Neuronal stem cell (in vitro differentiated cells): Measurements from ENCODE around the gene OR4K5. TPM values are rescaled to one million over a fixed set of nuclear protein-coding genes. Genes with fewer than 3 reads are reported as not detected.

Source experiments
- DNase-seq: peaks from one replicate; pipeline ENCODE4 v3.0.0-alpha.2; 2013; ENCODE audit warnings: low spot score
- H2AFZ ChIP-seq: one replicate; pipeline ENCODE4 v1.6.1; 2013; ENCODE audit warnings: mild to moderate bottlenecking, low read length, inconsistent platforms
- H2AK5ac ChIP-seq: 2 replicates; pipeline ENCODE4 v1.6.1; 2013; ENCODE audit warnings: low read depth, mild to moderate bottlenecking, inconsistent platforms, low read length, moderate library complexity, mixed read lengths
- H2BK120ac ChIP-seq: 2 replicates; pipeline ENCODE4 v1.6.1; 2013; ENCODE audit warnings: low read depth, mild to moderate bottlenecking, inconsistent platforms, low read length, moderate library complexity, mixed read lengths
- H2BK12ac ChIP-seq: one replicate; pipeline ENCODE4 v1.6.1; 2013; ENCODE audit warnings: low read length, inconsistent platforms
- H2BK15ac ChIP-seq: 2 replicates; pipeline ENCODE4 v1.6.1; 2013; ENCODE audit warnings: mild to moderate bottlenecking, low read length, inconsistent platforms, mixed read lengths
- H2BK5ac ChIP-seq: one replicate; pipeline ENCODE4 v1.6.1; 2013; ENCODE audit warnings: inconsistent platforms, mild to moderate bottlenecking, low read length, moderate library complexity
- H3K14ac ChIP-seq: one replicate; pipeline ENCODE4 v1.6.1; 2013; ENCODE audit warnings: low read length, inconsistent platforms
- H3K18ac ChIP-seq: 2 replicates; pipeline ENCODE4 v1.6.1; 2013; ENCODE audit warnings: low read length, inconsistent platforms
- H3K23ac ChIP-seq: 2 replicates; pipeline ENCODE4 v1.6.1; 2013; ENCODE audit warnings: low read depth, mild to moderate bottlenecking, mixed read lengths, low read length, inconsistent platforms; ENCODE audit not compliant: poor library complexity
- H3K27ac ChIP-seq: replicated peaks from 3 replicates; pipeline ENCODE4 v1.5.1; 2013; ENCODE audit warnings: low read length, inconsistent platforms
- H3K27me3 ChIP-seq, 3 experiments: 2 replicates each; pipeline ENCODE4 v1.6.1; 2013; ENCODE audit warnings: low read length in 3 of 3, mild to moderate bottlenecking in 2 of 3, inconsistent platforms in 1 of 3, low read depth in 1 of 3, mixed read lengths in 1 of 3, moderate library complexity in 1 of 3; ENCODE audit not compliant: control insufficient read depth in 3 of 3, insufficient read depth in 3 of 3
- H3K36me3 ChIP-seq, 2 donors: replicated peaks in 1 of 2; 2 replicates each; pipeline ENCODE4 v1.6.1; 2013; ENCODE audit warnings: low read length in 2 of 2; ENCODE audit not compliant: control insufficient read depth in 2 of 2, insufficient read depth in 2 of 2
- H3K4ac ChIP-seq: 2 replicates; pipeline ENCODE4 v1.6.1; 2013; ENCODE audit warnings: inconsistent platforms, mild to moderate bottlenecking, low read length, moderate library complexity
- H3K4me1 ChIP-seq, 2 donors: 1 replicate in 1 of 2; 2 replicates in 1 of 2; pipeline ENCODE4 v1.6.1; 2013; ENCODE audit warnings: low read length in 2 of 2, low read depth in 1 of 2; ENCODE audit not compliant: control insufficient read depth in 2 of 2, insufficient read depth in 1 of 2
- H3K4me2 ChIP-seq: one replicate; pipeline ENCODE4 v1.6.1; 2013; ENCODE audit warnings: mild to moderate bottlenecking, low read length, inconsistent platforms; ENCODE audit not compliant: insufficient read depth, poor library complexity, severe bottlenecking
- H3K4me3 ChIP-seq, 2 donors: 2 replicates each; pipeline ENCODE4 v1.5.1; 2013; ENCODE audit warnings: low read length in 2 of 2, mild to moderate bottlenecking in 2 of 2, inconsistent platforms in 1 of 2, moderate library complexity in 1 of 2
- H3K79me1 ChIP-seq: one replicate; pipeline ENCODE4 v1.6.1; 2013; ENCODE audit warnings: low read depth, mild to moderate bottlenecking, inconsistent platforms, low read length, moderate library complexity
- H3K9ac ChIP-seq: one replicate; pipeline ENCODE4 v1.6.1; 2013; ENCODE audit warnings: mild to moderate bottlenecking, low read depth, low read length, inconsistent platforms; ENCODE audit not compliant: poor library complexity
- H3K9me3 ChIP-seq, 2 donors: replicated peaks in 1 of 2; 2 replicates each; pipeline versions ENCODE3 to v1.6.1; 2013; ENCODE audit warnings: low read length in 2 of 2, mild to moderate bottlenecking in 2 of 2, inconsistent platforms in 1 of 2, low read depth in 1 of 2, mixed read lengths in 1 of 2, moderate library complexity in 1 of 2; ENCODE audit not compliant: control insufficient read depth in 2 of 2, insufficient read depth in 1 of 2
- H4K8ac ChIP-seq: one replicate; pipeline ENCODE4 v1.6.1; 2013; ENCODE audit warnings: low read depth, mild to moderate bottlenecking, inconsistent platforms, low read length, moderate library complexity
- H4K91ac ChIP-seq: one replicate; pipeline ENCODE4 v1.6.1; 2013; ENCODE audit warnings: low read length, low read depth, mild to moderate bottlenecking, inconsistent platforms; ENCODE audit not compliant: poor library complexity
- WGBS, 2 donors: extraction: QIAGEN DNeasy Blood & Tissue Kit; methylation state at CpG; one replicate each; pipeline ENCODE4 v1.1.7; 2013; ENCODE audit warnings: missing lambda C conversion rate in 2 of 2, mixed read lengths in 1 of 2; ENCODE audit not compliant: insufficient read length in 2 of 2, insufficient replicate concordance in 1 of 2; ENCODE audit errors: extremely low coverage in 2 of 2; 5-methylcytosine and 5-hydroxymethylcytosine counted together
- polyA plus RNA-seq, 2 experiments: library from polyadenylated mRNA; stranded (reverse); fragments of 200-250 nt; gene quantifications; one replicate each; pipeline ENCODE4 v1.2.3, GENCODE V29; 2013

OR4K5 gene
- polyA plus RNA-seq (2013, experiment 1 of 2): not detected
- polyA plus RNA-seq (2013, experiment 2 of 2): not detected

DNA sequence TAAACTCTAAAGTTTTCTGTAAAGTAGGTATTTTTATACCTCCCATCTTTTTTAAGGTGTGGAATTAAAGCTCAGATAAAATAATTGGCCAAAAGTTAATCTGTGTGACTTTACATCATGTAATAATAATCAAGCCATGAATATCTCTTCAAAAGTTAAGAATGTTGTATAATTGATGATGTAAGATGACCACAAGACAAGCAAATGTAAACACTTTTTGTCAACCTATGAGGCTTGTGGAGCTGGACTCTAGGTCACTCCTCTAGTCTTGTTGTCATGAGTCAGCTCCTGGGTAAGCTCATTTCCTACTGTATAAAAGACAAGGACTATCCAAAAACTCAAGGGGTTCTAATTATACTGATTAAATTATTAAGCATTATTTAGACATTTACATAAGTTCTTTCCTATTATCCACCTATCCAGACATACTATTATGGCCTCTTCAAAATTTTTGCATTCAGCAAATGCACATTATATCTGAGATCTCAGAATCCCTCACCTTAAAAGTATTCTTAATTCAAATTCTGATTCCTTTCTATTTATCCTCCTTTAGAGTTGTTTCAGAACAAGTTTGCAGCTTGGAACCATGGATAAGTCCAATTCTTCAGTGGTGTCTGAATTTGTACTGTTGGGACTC is at the start of gene OR4K5:
TSS of gene OR4K5 (plus strand) at position 587 of the 637 bp plus-strand sequence. CDS start at position 587, 0 bp downstream.
- no peak within 1 kb of the TSS for H2BK120ac ChIP-seq
- no peak within 1 kb of the TSS for H4K8ac ChIP-seq
- H3K27me3 ChIP-seq: no peaks in the 10 kb centered on the region
- no peak within 1 kb of the TSS for H3K4ac ChIP-seq
- H3K9me3 ChIP-seq: peaks cover 0 to 21% of the 10 kb centered on the region in 2 donors
- H3K79me1 ChIP-seq: no peaks in the 10 kb centered on the region
- no peak within 1 kb of the TSS for H4K91ac ChIP-seq
- no peak within 1 kb of the TSS for H2BK5ac ChIP-seq
- no peak for DNase-seq
- no peaks in the 10 kb centered on the region for H3K36me3 ChIP-seq
- H2AK5ac ChIP-seq: no peak within 1 kb of the TSS
- H2BK15ac ChIP-seq: no peak within 1 kb of the TSS
- H3K14ac ChIP-seq: no peak within 1 kb of the TSS
- no peak within 1 kb of the TSS for H3K27ac ChIP-seq
- H3K18ac ChIP-seq: no peak within 1 kb of the TSS
- H3K4me1 ChIP-seq: no peaks in the 10 kb centered on the region
- H2AFZ ChIP-seq: no peak within 1 kb of the TSS
- no peak within 1 kb of the TSS for H3K23ac ChIP-seq
- H3K9ac ChIP-seq: no peak within 1 kb of the TSS
- no peak within 1 kb of the TSS for H2BK12ac ChIP-seq
- no peak within 1 kb of the TSS for H3K4me2 ChIP-seq
- H3K4me3 ChIP-seq: no peak within 1 kb of the TSS

GRCh38 chr14:19873178-19873577 is 47.2 kb upstream of the OR4K5 start:
- Histone ChIP-seq H3K79me1 (no peaks in the 10 kb centered on the region), H2AFZ (no peak overlapping the region), H2BK120ac (no peak overlapping the region), H3K4ac (no peak overlapping the region), H2BK5ac (no peak overlapping the region), H3K9ac (no peak overlapping the region), H4K91ac (no peak overlapping the region), H3K18ac (no peak overlapping the region), H3K27me3 (no peaks in the 10 kb centered on the region), H2AK5ac (no peak overlapping the region), H3K4me1 (no peaks in the 10 kb centered on the region), H3K36me3 (no peaks in the 10 kb centered on the region), H3K27ac (no peak overlapping the region), H3K14ac (no peak overlapping the region), H3K23ac (no peak overlapping the region), H2BK15ac (no peak overlapping the region), H3K4me2 (no peak overlapping the region), H3K9me3 (peaks cover 0 to 20% of the 10 kb centered on the region in 2 donors), H4K8ac (no peak overlapping the region), H2BK12ac (no peak overlapping the region), H3K4me3 (no peak overlapping the region)
- WGBS, 2 donors: no CpG with 5 or more reads among the region's 6 CpGs
- no peak for DNase-seq

GRCh38 chr14:19874842-19875241 is 45.6 kb upstream of the OR4K5 start, which contains the start of gene OR4K2:
Gene OR4K2, plus strand, starts transcription at chr14:19875142. Its CDS starts 1,126 bp downstream, at chr14:19876268.
- H3K9me3 ChIP-seq: peaks cover 0 to 17% of the 10 kb centered on the region in 2 donors
- H2AFZ ChIP-seq: no peak within 1 kb of the TSS
- no peak within 1 kb of the TSS for H2BK5ac ChIP-seq
- H3K14ac ChIP-seq: no peak within 1 kb of the TSS
- H3K9ac ChIP-seq: no peak within 1 kb of the TSS
- H3K4ac ChIP-seq: no peak within 1 kb of the TSS
- H3K4me2 ChIP-seq: no peak within 1 kb of the TSS
- no peaks in the 10 kb centered on the region for H3K79me1 ChIP-seq
- no peaks in the 10 kb centered on the region for H3K36me3 ChIP-seq
- no peak within 1 kb of the TSS for H4K91ac ChIP-seq
- H3K23ac ChIP-seq: no peak within 1 kb of the TSS
- H4K8ac ChIP-seq: no peak within 1 kb of the TSS
- H2BK15ac ChIP-seq: no peak within 1 kb of the TSS
- H2AK5ac ChIP-seq: no peak within 1 kb of the TSS
- H2BK12ac ChIP-seq: no peak within 1 kb of the TSS
- H2BK120ac ChIP-seq: no peak within 1 kb of the TSS
- H3K4me3 ChIP-seq: no peak within 1 kb of the TSS
- no peaks in the 10 kb centered on the region for H3K27me3 ChIP-seq
- H3K4me1 ChIP-seq: no peaks in the 10 kb centered on the region
- DNase-seq: no peak
- H3K18ac ChIP-seq: no peak within 1 kb of the TSS
- no peak within 1 kb of the TSS for H3K27ac ChIP-seq
- WGBS, 2 donors: no CpG with 5 or more reads among the region's 2 CpGs

GRCh38 chr14:19878029-19878642 is 42.3 kb upstream of the OR4K5 start:
- no peak overlapping the region for H4K8ac ChIP-seq
- no peak overlapping the region for H3K9ac ChIP-seq
- no peak overlapping the region for H2BK15ac ChIP-seq
- H2AK5ac ChIP-seq: no peak overlapping the region
- H3K9me3 ChIP-seq: peaks cover 0 to 17% of the 10 kb centered on the region in 2 donors
- H2BK12ac ChIP-seq: no peak overlapping the region
- H3K4ac ChIP-seq: no peak overlapping the region
- H3K36me3 ChIP-seq: no peaks in the 10 kb centered on the region
- H3K14ac ChIP-seq: no peak overlapping the region
- no peak overlapping the region for H3K23ac ChIP-seq
- H3K18ac ChIP-seq: no peak overlapping the region
- H3K4me3 ChIP-seq: no peak overlapping the region
- H3K4me1 ChIP-seq: no peaks in the 10 kb centered on the region
- H2BK120ac ChIP-seq: no peak overlapping the region
- H3K27me3 ChIP-seq: no peaks in the 10 kb centered on the region
- no peak overlapping the region for H2AFZ ChIP-seq
- no peak overlapping the region for H2BK5ac ChIP-seq
- H3K79me1 ChIP-seq: no peaks in the 10 kb centered on the region
- no peak overlapping the region for H4K91ac ChIP-seq
- no peak overlapping the region for H3K27ac ChIP-seq
- no peak for DNase-seq
- no peak overlapping the region for H3K4me2 ChIP-seq
